Stimulated activated effector memory CD8-positive, alpha-beta T cell treated with anti-CD3 and anti-CD28 coated beads, Interleukin-12 subunit alpha, Interleukin-12 subunit beta, amount 100 ng/mL, for 72 hours (primary cell): Measurements from ENCODE around the gene SYNJ2.

Experiments
- ATAC-seq: fragments of 150-1000 bp; cut with Tn5 transposase; 2 replicates; pipeline ENCODE4 v1.10.0; 2021
- DNase-seq, 2 donors: peaks; one replicate each; pipeline ENCODE4 v3.0.0; 2021 to 2022; ENCODE audit warnings: low spot score in 2 of 2
- H3K27ac Mint-ChIP-seq: one replicate; pipeline ENCODE4 v1.8.0; 2022; ENCODE audit warnings: mild to moderate bottlenecking, mixed read lengths
- H3K36me3 Mint-ChIP-seq: one replicate; pipeline ENCODE4 v1.8.0; 2022; ENCODE audit warnings: mild to moderate bottlenecking, mixed read lengths
- H3K4me1 Mint-ChIP-seq: one replicate; pipeline ENCODE4 v1.8.0; 2022; ENCODE audit warnings: mixed read lengths
- H3K4me3 Mint-ChIP-seq: one replicate; pipeline ENCODE4 v1.8.0; 2022; ENCODE audit warnings: mild to moderate bottlenecking, mixed read lengths
- H3K9me3 Mint-ChIP-seq: one replicate; pipeline ENCODE4 v1.8.0; 2022; ENCODE audit warnings: mixed read lengths

The SYNJ2 gene

GRCh38 chr6:158053377-158054313 lies 72.0 kb downstream of the SYNJ2 start:
- Mint-ChIP-seq H3K36me3 (peaks cover 14% of the 10 kb centered on the region), H3K4me1 (peaks cover 39% of the 10 kb centered on the region), H3K4me3 (no peak overlapping the region), H3K9me3 (no peaks in the 10 kb centered on the region), H3K27ac (no peak overlapping the region)
- DNase-seq: no peak
- no peak for ATAC-seq

- no peak overlapping the region for H3K27ac Mint-ChIP-seq
- H3K4me1 Mint-ChIP-seq: peaks cover 41% of the 10 kb centered on the region
- H3K4me3 Mint-ChIP-seq: no peak overlapping the region
- H3K9me3 Mint-ChIP-seq: no peaks in the 10 kb centered on the region
- peaks cover 9% of the 10 kb centered on the region for H3K36me3 Mint-ChIP-seq
- no peak for ATAC-seq
- DNase-seq: no peak
Observed at GRCh38 chr6:158056355-158056754, 74.7 kb downstream of the SYNJ2 start.

- Mint-ChIP-seq H3K9me3 (no peaks in the 10 kb centered on the region), H3K27ac (peak overlapping the region; percentile 2), H3K4me3 (no peak overlapping the region), H3K36me3 (peaks cover 7% of the 10 kb centered on the region), H3K4me1 (peaks cover 41% of the 10 kb centered on the region)
- DNase-seq (no peak), ATAC-seq (no peak)
Observed at GRCh38 chr6:158056804-158057203, 75.1 kb downstream of the SYNJ2 start.

GRCh38 chr6:158057213-158057987 lies 75.7 kb downstream of the SYNJ2 start:
- peak overlapping the region; percentile 2 for H3K27ac Mint-ChIP-seq

GRCh38 chr6:158058171-158058651 lies 76.5 kb downstream of the SYNJ2 start:
- Mint-ChIP-seq H3K4me1 (peaks cover 38% of the 10 kb centered on the region), H3K36me3 (peaks cover 10% of the 10 kb centered on the region), H3K4me3 (no peak overlapping the region), H3K9me3 (no peaks in the 10 kb centered on the region), H3K27ac (peak overlapping the region; percentile 23)
- DNase-seq (no peak), ATAC-seq (no peak)

More at GRCh38 chr6:158057213-158057987, 75.7 kb downstream of the SYNJ2 start:
- peaks cover 7% of the 10 kb centered on the region for H3K36me3 Mint-ChIP-seq
- H3K4me3 Mint-ChIP-seq: no peak overlapping the region
- H3K9me3 Mint-ChIP-seq: no peaks in the 10 kb centered on the region
- peaks cover 41% of the 10 kb centered on the region for H3K4me1 Mint-ChIP-seq
- DNase-seq: peak in 1 of 2 donors; percentile 74
- peak; percentile 95 for ATAC-seq

GRCh38 chr6:158059108-158059507 lies 77.4 kb downstream of the SYNJ2 start:
- peaks cover 19% of the 10 kb centered on the region for H3K36me3 Mint-ChIP-seq
- H3K27ac Mint-ChIP-seq: peak overlapping the region; percentile 23
- H3K9me3 Mint-ChIP-seq: no peaks in the 10 kb centered on the region
- ATAC-seq: no peak
- no peak for DNase-seq
- H3K4me3 Mint-ChIP-seq: no peak overlapping the region
- peaks cover 29% of the 10 kb centered on the region for H3K4me1 Mint-ChIP-seq

GRCh38 chr6:158060455-158061360 lies 79.0 kb downstream of the SYNJ2 start:
- no peaks in the 10 kb centered on the region for H3K9me3 Mint-ChIP-seq
- ATAC-seq (no peak), DNase-seq (no peak)
- peak overlapping the region; percentile 32 for H3K27ac Mint-ChIP-seq
- peaks cover 20% of the 10 kb centered on the region for H3K36me3 Mint-ChIP-seq
- H3K4me3 Mint-ChIP-seq: no peak overlapping the region
- H3K4me1 Mint-ChIP-seq: peaks cover 28% of the 10 kb centered on the region

- no peaks in the 10 kb centered on the region for H3K9me3 Mint-ChIP-seq
- DNase-seq (no peak), ATAC-seq (no peak)
- H3K4me3 Mint-ChIP-seq: no peak overlapping the region
- H3K36me3 Mint-ChIP-seq: peaks cover 20% of the 10 kb centered on the region
- peaks cover 26% of the 10 kb centered on the region for H3K4me1 Mint-ChIP-seq
- H3K27ac Mint-ChIP-seq: peak overlapping the region; percentile 32
Observed at GRCh38 chr6:158061361-158061708, 79.7 kb downstream of the SYNJ2 start.

- Mint-ChIP-seq H3K4me3 (no peak overlapping the region), H3K4me1 (peaks cover 21% of the 10 kb centered on the region), H3K9me3 (no peaks in the 10 kb centered on the region), H3K36me3 (peaks cover 20% of the 10 kb centered on the region), H3K27ac (no peak overlapping the region)
- ATAC-seq (no peak), DNase-seq (no peak)
Observed at GRCh38 chr6:158061709-158062461, 80.2 kb downstream of the SYNJ2 start.

- no peak for DNase-seq
- ATAC-seq: no peak
- Mint-ChIP-seq H3K4me1 (peaks cover 22% of the 10 kb centered on the region), H3K9me3 (no peaks in the 10 kb centered on the region), H3K36me3 (peaks cover 28% of the 10 kb centered on the region), H3K27ac (no peak overlapping the region), H3K4me3 (no peak overlapping the region)
Observed at GRCh38 chr6:158063736-158064135, 82.1 kb downstream of the SYNJ2 start.

GRCh38 chr6:158064725-158065251 lies 83.1 kb downstream of the SYNJ2 start:
- Mint-ChIP-seq H3K36me3 (peaks cover 28% of the 10 kb centered on the region), H3K4me1 (peaks cover 29% of the 10 kb centered on the region)
- ATAC-seq: no peak

GRCh38 chr6:158066136-158066781 lies 84.6 kb downstream of the SYNJ2 start:
- ATAC-seq (no peak), DNase-seq (no peak)
- Mint-ChIP-seq H3K9me3 (no peaks in the 10 kb centered on the region), H3K27ac (no peak overlapping the region), H3K4me3 (no peak overlapping the region), H3K4me1 (peaks cover 22% of the 10 kb centered on the region), H3K36me3 (peaks cover 28% of the 10 kb centered on the region)

More at GRCh38 chr6:158064725-158065251, 83.1 kb downstream of the SYNJ2 start:
- H3K27ac Mint-ChIP-seq: no peak overlapping the region
- no peak for DNase-seq
- no peak overlapping the region for H3K4me3 Mint-ChIP-seq
- no peaks in the 10 kb centered on the region for H3K9me3 Mint-ChIP-seq

GRCh38 chr6:158067436-158068015 lies 85.9 kb downstream of the SYNJ2 start:
- H3K4me1 Mint-ChIP-seq: peaks cover 28% of the 10 kb centered on the region
- H3K36me3 Mint-ChIP-seq: peaks cover 36% of the 10 kb centered on the region
- DNase-seq: no peak

More at GRCh38 chr6:158067436-158068015, 85.9 kb downstream of the SYNJ2 start:
- no peak for ATAC-seq
- no peak overlapping the region for H3K4me3 Mint-ChIP-seq
- H3K9me3 Mint-ChIP-seq: no peaks in the 10 kb centered on the region
- no peak overlapping the region for H3K27ac Mint-ChIP-seq
